Measurements from ENCODE around the gene CDKL1.
"Not testable (repeated sequence)": the region's sequence is repeated elsewhere in the genome, so short reads cannot be mapped to it uniquely, and the experiment has no call there.

Gene CDKL1

DNA sequence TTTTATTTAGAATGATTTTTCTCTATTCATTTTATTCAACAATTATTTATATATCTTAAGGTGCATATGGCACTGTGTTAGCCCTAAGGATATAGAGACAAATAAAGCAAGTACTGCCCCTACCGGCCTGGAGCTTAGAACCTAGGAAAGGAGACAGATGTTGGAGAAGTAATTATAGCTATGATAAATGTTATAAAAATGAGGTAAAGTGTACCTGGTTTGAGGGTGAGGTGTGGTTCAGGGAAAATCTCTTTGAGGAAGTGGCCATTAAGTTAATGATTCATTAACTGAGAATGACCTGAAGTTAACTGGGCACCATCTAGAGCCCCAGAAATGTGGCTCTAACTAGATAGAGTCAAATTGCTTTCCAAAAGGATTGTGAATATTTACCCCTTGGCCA is 31.9 kb downstream of the CDKL1 start:
- TF ChIP-seq, protein P1, sequence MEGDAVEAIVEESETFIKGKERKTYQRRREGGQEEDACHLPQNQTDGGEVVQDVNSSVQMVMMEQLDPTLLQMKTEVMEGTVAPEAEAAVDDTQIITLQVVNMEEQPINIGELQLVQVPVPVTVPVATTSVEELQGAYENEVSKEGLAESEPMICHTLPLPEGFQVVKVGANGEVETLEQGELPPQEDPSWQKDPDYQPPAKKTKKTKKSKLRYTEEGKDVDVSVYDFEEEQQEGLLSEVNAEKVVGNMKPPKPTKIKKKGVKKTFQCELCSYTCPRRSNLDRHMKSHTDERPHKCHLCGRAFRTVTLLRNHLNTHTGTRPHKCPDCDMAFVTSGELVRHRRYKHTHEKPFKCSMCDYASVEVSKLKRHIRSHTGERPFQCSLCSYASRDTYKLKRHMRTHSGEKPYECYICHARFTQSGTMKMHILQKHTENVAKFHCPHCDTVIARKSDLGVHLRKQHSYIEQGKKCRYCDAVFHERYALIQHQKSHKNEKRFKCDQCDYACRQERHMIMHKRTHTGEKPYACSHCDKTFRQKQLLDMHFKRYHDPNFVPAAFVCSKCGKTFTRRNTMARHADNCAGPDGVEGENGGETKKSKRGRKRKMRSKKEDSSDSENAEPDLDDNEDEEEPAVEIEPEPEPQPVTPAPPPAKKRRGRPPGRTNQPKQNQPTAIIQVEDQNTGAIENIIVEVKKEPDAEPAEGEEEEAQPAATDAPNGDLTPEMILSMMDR (IDR thresholded peaks at IDR 0.05; ENCODE audit: low read depth, low read length) = no peak
- no peaks in the 10 kb centered on the region for H3K27me3 ChIP-seq (ENCODE audit: insufficient read depth, low read depth, severe bottlenecking)
- no peaks in the 10 kb centered on the region for H3K9me3 ChIP-seq (ENCODE audit: severe bottlenecking)
- H3K4me3 ChIP-seq (ENCODE audit: low read depth, low read length) = no peak overlapping the region
- no peaks in the 10 kb centered on the region for H3K36me3 ChIP-seq
- DNase-seq = no peak
- H3K27ac ChIP-seq = no peak overlapping the region

DNA sequence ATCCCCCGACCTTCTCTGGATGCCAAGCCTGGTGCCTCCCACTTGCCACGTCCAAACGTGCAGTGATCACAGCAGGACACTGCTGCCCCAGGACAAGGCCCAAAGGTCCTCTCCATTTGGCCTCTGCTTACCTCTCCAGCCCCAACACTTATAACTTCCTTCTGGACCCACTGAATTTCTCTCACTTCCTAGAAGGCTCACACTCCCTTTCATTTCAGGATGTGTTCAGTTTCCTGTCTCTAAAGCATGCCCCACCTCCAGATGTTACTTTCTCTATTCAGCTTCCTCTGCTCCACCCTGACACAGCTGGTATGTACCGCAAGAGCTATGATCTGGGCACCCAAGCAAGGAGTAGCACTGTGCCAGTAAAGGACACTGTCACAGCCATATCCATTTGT is 33.0 kb downstream of the CDKL1 start:
- no peaks in the 10 kb centered on the region for H3K9me3 ChIP-seq (ENCODE audit: severe bottlenecking)
- H3K27ac ChIP-seq = no peak overlapping the region
- no peaks in the 10 kb centered on the region for H3K27me3 ChIP-seq (ENCODE audit: insufficient read depth, low read depth, severe bottlenecking)
- H3K4me3 ChIP-seq (ENCODE audit: low read depth, low read length) = no peak overlapping the region
- H3K36me3 ChIP-seq = no peaks in the 10 kb centered on the region
- no peak for DNase-seq
- TF ChIP-seq, protein P1 (IDR thresholded peaks at IDR 0.05; ENCODE audit: low read depth, low read length) = no peak

DNA sequence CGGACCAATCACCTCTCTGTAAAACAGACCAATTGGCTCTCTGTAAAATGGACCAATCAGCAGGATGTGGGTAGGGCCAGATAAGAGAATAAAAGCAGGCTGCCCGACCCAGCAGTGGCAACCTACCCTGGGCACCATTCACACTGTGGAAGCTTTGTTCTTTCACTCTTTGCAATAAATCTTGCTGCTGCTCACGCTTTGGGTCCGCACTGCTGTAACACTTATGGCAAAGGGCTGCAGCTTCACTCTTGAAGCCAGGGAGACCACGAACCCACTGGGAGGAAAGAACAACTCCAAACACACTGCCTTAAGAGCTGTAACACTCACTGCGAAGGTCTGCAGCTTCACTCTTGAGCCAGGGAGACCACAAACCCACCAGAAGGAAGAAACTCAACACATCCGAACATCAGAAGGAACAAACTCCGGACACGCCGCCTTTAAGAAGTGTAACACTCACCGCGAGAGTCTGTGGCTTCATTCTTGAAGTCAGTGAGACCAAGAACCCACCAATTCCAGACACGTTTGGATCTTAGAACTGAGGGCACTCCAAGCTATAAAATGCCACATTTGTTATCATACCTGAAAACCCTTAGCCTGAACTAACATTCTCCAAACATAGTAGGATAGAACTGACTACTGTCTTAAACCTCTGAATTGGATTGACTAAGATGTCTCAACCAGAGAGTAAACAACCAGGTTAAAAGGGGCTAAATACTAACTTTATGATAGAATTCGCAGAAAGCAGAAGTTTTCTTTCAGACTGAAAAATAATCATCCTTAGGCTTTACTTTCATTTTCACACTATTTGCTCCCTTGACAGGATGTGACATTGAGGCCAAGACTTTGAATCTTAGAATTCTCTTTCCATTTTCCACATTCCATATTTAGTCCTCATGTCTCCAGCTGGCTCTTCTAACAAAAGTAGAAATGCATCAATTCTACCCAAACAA is 33.6 kb downstream of the CDKL1 start:
- Histone ChIP-seq H3K9me3 (ENCODE audit: severe bottlenecking) (no peaks in the 10 kb centered on the region), H3K27ac (no peak overlapping the region), H3K36me3 (no peaks in the 10 kb centered on the region), H3K27me3 (ENCODE audit: insufficient read depth, low read depth, severe bottlenecking) (no peaks in the 10 kb centered on the region), H3K4me3 (ENCODE audit: low read depth, low read length) (no peak overlapping the region)
- no peak for DNase-seq
- TF ChIP-seq, protein P1 (IDR thresholded peaks at IDR 0.05; ENCODE audit: low read depth, low read length) = no peak

DNA sequence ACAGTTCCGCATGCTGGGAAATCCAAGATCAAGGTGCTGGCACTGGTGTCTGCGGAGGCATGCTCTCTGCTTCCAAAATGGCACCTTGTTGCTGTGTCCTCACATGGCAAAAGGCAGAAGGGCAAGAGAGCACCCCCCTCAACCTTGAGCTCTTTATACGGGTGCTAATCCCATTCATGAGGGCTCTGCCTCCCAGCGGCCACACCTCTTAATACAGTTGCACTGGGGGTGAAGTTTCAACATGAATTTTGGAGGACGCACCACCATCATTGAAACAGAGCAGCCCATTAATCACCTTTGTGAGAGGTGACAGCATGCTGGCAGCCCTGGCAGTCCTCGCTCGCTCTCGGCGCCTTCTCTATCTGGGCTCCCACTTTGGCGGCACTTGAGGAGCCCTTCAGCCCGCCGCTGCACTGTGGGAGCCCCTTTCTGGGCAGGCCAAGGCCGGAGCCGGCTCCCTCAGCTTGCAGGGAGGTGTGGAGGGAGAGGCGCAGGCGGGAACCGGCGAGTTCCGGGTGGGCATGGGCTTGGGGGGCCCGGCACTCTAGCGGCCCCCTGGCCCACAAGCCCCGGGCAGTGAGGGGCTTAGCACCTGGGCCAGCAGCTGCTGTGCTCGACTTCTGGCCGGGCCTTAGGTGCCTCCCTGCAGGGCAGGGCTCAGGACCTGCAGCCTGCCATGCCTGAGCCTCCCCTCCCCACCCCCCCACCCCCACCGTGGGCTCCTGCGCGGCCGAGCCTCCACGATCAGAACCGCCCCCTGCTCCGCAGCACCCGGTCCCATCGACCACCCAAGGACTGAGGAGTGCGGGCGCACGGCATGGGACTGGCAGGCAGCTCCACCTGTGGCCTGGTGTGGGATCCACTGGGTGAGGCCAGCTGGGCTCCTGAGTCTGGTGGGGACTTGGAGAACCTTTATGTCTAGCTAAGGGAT is 34.9 kb downstream of the CDKL1 start:
- not testable (repeated sequence) for H3K27ac ChIP-seq; H3K36me3 ChIP-seq; H3K27me3 ChIP-seq (ENCODE audit: insufficient read depth, low read depth, severe bottlenecking); H3K9me3 ChIP-seq (ENCODE audit: severe bottlenecking); H3K4me3 ChIP-seq (ENCODE audit: low read depth, low read length); DNase-seq

- no peak for DNase-seq
- no peaks in the 10 kb centered on the region for H3K36me3 ChIP-seq
Measured at GRCh38 chr14:50360851-50361250, 35.8 kb downstream of the CDKL1 start.

More at GRCh38 chr14:50360851-50361250, 35.8 kb downstream of the CDKL1 start:
- Histone ChIP-seq H3K9me3 (ENCODE audit: severe bottlenecking) (no peaks in the 10 kb centered on the region), H3K27me3 (ENCODE audit: insufficient read depth, low read depth, severe bottlenecking) (no peaks in the 10 kb centered on the region), H3K4me3 (ENCODE audit: low read depth, low read length) (no peak overlapping the region), H3K27ac (no peak overlapping the region)
- TF ChIP-seq, protein P1 (IDR thresholded peaks at IDR 0.05; ENCODE audit: low read depth, low read length) = no peak

All from WERI-Rb-1 (cell line).